HCT116 (cell line): ENCODE measurements around the gene PLBD2. TPM values are rescaled to one million over a fixed set of nuclear protein-coding genes. Genes with fewer than 3 reads are reported as not detected.

Source experiments
- ATAC-seq: fragments of 200-7000 bp; cut with Tn5 transposase; 2 replicates; pipeline ENCODE4 v1.9.1; 2020; ENCODE audit warnings: mild to moderate bottlenecking, moderate library complexity
- BruUV-seq: library from RNA; stranded (reverse); fragments of 400-500 nt; replicated peaks from 2 replicates; lab custom pipeline; 2021; lab: Mats Ljungman, UMichigan
- CTCF ChIA-PET: fragments of 300-600 bp; sonication (Branson Sonifier 250); formaldehyde crosslinking; loops from one replicate; lab custom pipeline; 2021; ENCODE audit warnings: antibody characterized with exemption; lab: Charles Lee
- POLR2A ChIA-PET: fragments of 300-600, 350-600 bp; sonication (Branson Sonifier 250); formaldehyde crosslinking; loops from one replicate; lab custom pipeline; 2021; ENCODE audit warnings: antibody characterized with exemption; lab: Charles Lee
- RAD21 ChIA-PET, 2 experiments: fragments of 300-600 bp; sonication (Branson Sonifier 250); formaldehyde crosslinking; loops; one replicate each; lab custom pipeline; 2023; ENCODE audit warnings: low total read pairs in 2 of 2; ENCODE audit not compliant: uncharacterized antibody in 2 of 2, unreplicated experiment in 2 of 2, low non-redundant PET in 1 of 2; lab: Charles Lee
- DNase-seq: peaks from one replicate; pipeline ENCODE4 v3.0.0-alpha.2; 2010; ENCODE audit warnings: low read depth, low spot score
- H2AFZ ChIP-seq: fragments of 200-600 bp; shearing (Covaris generic), sonication (generic); 2 replicates; pipeline ENCODE4 v1.6.1; 2017; ENCODE audit warnings: low read depth, mixed run types, mixed read lengths, antibody characterized with exemption, low read length; ENCODE audit not compliant: poor library complexity, severe bottlenecking
- H3K27ac ChIP-seq: 2 replicates; pipeline ENCODE4 v1.5.1; 2012; ENCODE audit warnings: low read depth, low read length
- H3K27me3 ChIP-seq: fragments of 200-600 bp; sonication (generic); 2 replicates; pipeline ENCODE4 v1.6.1; 2016; ENCODE audit warnings: mixed run types, low read length, mixed read lengths; ENCODE audit not compliant: insufficient read depth
- H3K36me3 ChIP-seq, 2 experiments: fragments of 200-500 bp in 1 of 2; fragments of 200-600 bp in 1 of 2; sonication (Bioruptor generic) in 1 of 2; sonication (generic) in 1 of 2; 2 replicates each; pipeline versions ENCODE4 v1.5.1 to v1.6.1; 2014 to 2016; ENCODE audit warnings: low read length in 2 of 2, inconsistent platforms in 1 of 2, mixed read lengths in 1 of 2, mixed run types in 1 of 2; ENCODE audit not compliant: insufficient read depth in 2 of 2, control insufficient read depth in 1 of 2
- H3K4me1 ChIP-seq, 2 experiments: fragments of 200-600 bp in 1 of 2; sonication (generic) in 1 of 2; 2 replicates each; pipeline versions ENCODE4 v1.5.1 to v1.6.1; 2012 to 2017; ENCODE audit warnings: low read length in 2 of 2, inconsistent platforms in 1 of 2, mild to moderate bottlenecking in 1 of 2, mixed read lengths in 1 of 2, mixed run types in 1 of 2, moderate library complexity in 1 of 2; ENCODE audit not compliant: insufficient read depth in 2 of 2, control insufficient read depth in 1 of 2
- H3K4me2 ChIP-seq: fragments of 200-600 bp; sonication (generic); 2 replicates; pipeline ENCODE4 v1.6.1; 2017; ENCODE audit warnings: mixed run types, low read length, mixed read lengths
- H3K4me3 ChIP-seq, 2 experiments: fragments of 200-600 bp in 1 of 2; sonication (generic) in 1 of 2; replicated peaks in 1 of 2; 2 replicates each; pipeline ENCODE4 v1.5.1; 2011 to 2016; ENCODE audit warnings: low read length in 2 of 2, control low read depth in 1 of 2, low read depth in 1 of 2, mild to moderate bottlenecking in 1 of 2, mixed read lengths in 1 of 2, mixed run types in 1 of 2
- H3K79me2 ChIP-seq: fragments of 200-600 bp; sonication (generic); 2 replicates; pipeline ENCODE4 v1.6.1; 2017; ENCODE audit warnings: mild to moderate bottlenecking, mixed run types, low read length, moderate library complexity, mixed read lengths; ENCODE audit not compliant: insufficient read depth
- H3K9ac ChIP-seq: fragments of 200-600 bp; sonication (generic); 2 replicates; pipeline ENCODE4 v1.6.1; 2016; ENCODE audit warnings: low read length, mixed read lengths
- H3K9me2 ChIP-seq: fragments of 200-600 bp; sonication (generic), shearing (Covaris generic); 2 replicates; pipeline ENCODE4 v1.6.1; 2017; ENCODE audit warnings: mixed run types, mild to moderate bottlenecking, moderate library complexity; ENCODE audit not compliant: insufficient read depth
- H3K9me3 ChIP-seq, 2 experiments: fragments of 200-500 bp in 1 of 2; fragments of 200-600 bp in 1 of 2; sonication (Bioruptor generic) in 1 of 2; sonication (generic) in 1 of 2; 2 replicates each; pipeline ENCODE4 v1.6.1; 2014 to 2017; ENCODE audit warnings: low read length in 2 of 2, mixed read lengths in 2 of 2, inconsistent platforms in 1 of 2, low read depth in 1 of 2, mild to moderate bottlenecking in 1 of 2, mixed run types in 1 of 2, moderate library complexity in 1 of 2; ENCODE audit not compliant: control insufficient read depth in 1 of 2, insufficient read depth in 1 of 2
- H4K20me1 ChIP-seq: fragments of 200-600 bp; sonication (generic), shearing (Covaris generic); 2 replicates; pipeline ENCODE4 v1.6.1; 2017; ENCODE audit warnings: mixed run types, mild to moderate bottlenecking, moderate library complexity; ENCODE audit not compliant: insufficient read depth
- ATF3 ChIP-seq: IDR thresholded peaks from 2 replicates; pipeline ENCODE4 v1.6.1; 2012
- CBX3 ChIP-seq: IDR thresholded peaks from 2 replicates; pipeline ENCODE4 v1.6.1; 2012; ENCODE audit warnings: low read depth
- CEBPB ChIP-seq: IDR thresholded peaks from 2 replicates; pipeline ENCODE4 v1.6.1; 2012; ENCODE audit warnings: low read depth
- CTCF ChIP-seq, 3 experiments: fragments of 200-600 bp in 1 of 3; sonication (generic) in 1 of 3; IDR thresholded peaks in 2 of 3; conservative IDR thresholded peaks in 1 of 3; 2 replicates each; pipeline ENCODE4 v1.5.1; 2012 to 2017; ENCODE audit warnings: low read depth in 2 of 3, low read length in 2 of 3, antibody characterized with exemption in 1 of 3, borderline replicate concordance in 1 of 3, control low read depth in 1 of 3, mild to moderate bottlenecking in 1 of 3, mixed read lengths in 1 of 3, mixed run types in 1 of 3, moderate library complexity in 1 of 3; ENCODE audit not compliant: insufficient read depth in 1 of 3
- POLR2A ChIP-seq: IDR thresholded peaks from 2 replicates; pipeline ENCODE4 v1.7.0; 2011; ENCODE audit warnings: borderline replicate concordance; ENCODE audit not compliant: insufficient read depth, insufficient read length; ENCODE audit errors: extremely low read depth
- POLR2AphosphoS5 ChIP-seq: IDR thresholded peaks from 2 replicates; pipeline ENCODE4 v1.6.1; 2011; ENCODE audit warnings: mild to moderate bottlenecking, low read depth, low read length, moderate library complexity
- RAD21 ChIP-seq: IDR thresholded peaks from 2 replicates; pipeline ENCODE4 v1.6.1; 2012; ENCODE audit warnings: low read depth, mild to moderate bottlenecking
- intact Hi-C: fragments of 100-400 bp; cut with micrococcal nuclease; formaldehyde crosslinking; loops from 2 replicates; pipeline ENCODE4 v1.10.0; 2022
- total RNA-seq: library from RNA; stranded (reverse); gene quantifications from one replicate; pipeline ENCODE4 v1.2.1, GENCODE V29; 2021; ENCODE audit not compliant: unreplicated experiment

The PLBD2 gene
- total RNA-seq, 1 experiment from 2014 or later = 45.0 TPM

- intact Hi-C loops = no loop called here
- Histone ChIP-seq H3K27ac (no peak overlapping the region), H3K36me3 (peaks cover 8 to 16% of the 10 kb centered on the region in 2 experiments), H3K4me2 (no peak overlapping the region), H3K9me2 (no peaks in the 10 kb centered on the region), H3K27me3 (no peaks in the 10 kb centered on the region), H3K4me1 (no peaks in the 10 kb centered on the region), H3K9ac (no peak overlapping the region), H2AFZ (no peak overlapping the region), H3K79me2 (no peaks in the 10 kb centered on the region), H4K20me1 (no peaks in the 10 kb centered on the region), H3K4me3 (no peak overlapping the region), H3K9me3 (no peaks in the 10 kb centered on the region)
- CTCF ChIA-PET = no interaction called here
- TF ChIP-seq CEBPB = no peak
- no peak for TF ChIP-seq CBX3
- no peak for TF ChIP-seq ATF3
- TF ChIP-seq POLR2AphosphoS5 = no peak
- no peak for TF ChIP-seq RAD21
- no peak for TF ChIP-seq POLR2A
- no TSS peak for BruUV-seq
- ATAC-seq = no peak
- RAD21 ChIA-PET = no interaction called here
- POLR2A ChIA-PET = no interaction called here
- no peak for DNase-seq
Observed at GRCh38 chr12:113373969-113374368, 15.6 kb downstream of the PLBD2 start.

- BruUV-seq = no TSS peak
- H3K27ac ChIP-seq = no peak overlapping the region
- no peak overlapping the region for H2AFZ ChIP-seq
- RAD21 ChIA-PET = no interaction called here
- H3K9me3 ChIP-seq = no peaks in the 10 kb centered on the region
- no peak overlapping the region for H3K9ac ChIP-seq
- intact Hi-C loops = no loop called here
- H3K9me2 ChIP-seq = no peaks in the 10 kb centered on the region
- ATAC-seq = no peak
- POLR2A ChIA-PET = interaction anchor here (1.4 kb wide), 1 partner anchor 29 kb away, joined by 4 read pairs; the partner anchor contains the start of gene SDS
- peaks cover 8 to 16% of the 10 kb centered on the region in 2 experiments for H3K36me3 ChIP-seq
- no peak for TF ChIP-seq CTCF (IDR thresholded peaks at IDR 0.05 in 2 of 3, conservative IDR thresholded peaks at IDR 0.05 in 1 of 3; ENCODE audit: borderline replicate concordance in 1 of 3, insufficient read depth in 1 of 3, low read depth in 2 of 3, low read length in 2 of 3)
- no peak overlapping the region for H3K4me2 ChIP-seq
- no peaks in the 10 kb centered on the region for H3K4me1 ChIP-seq
- H3K27me3 ChIP-seq = no peaks in the 10 kb centered on the region
- no peaks in the 10 kb centered on the region for H4K20me1 ChIP-seq
- no peak overlapping the region for H3K4me3 ChIP-seq
- H3K79me2 ChIP-seq = no peaks in the 10 kb centered on the region
- no peak for DNase-seq
- CTCF ChIA-PET = no interaction called here
Observed at GRCh38 chr12:113374823-113375428, 16.5 kb downstream of the PLBD2 start.
